HT-29 (cell line): ENCODE measurements around the gene CLRN1. TPM values are rescaled to one million over a fixed set of nuclear protein-coding genes. Genes with fewer than 3 reads are reported as not detected.

Experiments used
- DNase-seq: peaks from one replicate; pipeline ENCODE4 v3.0.0-alpha.2; 2015; ENCODE audit warnings: low spot score
- total RNA-seq: library from RNA; depleted of rRNA; stranded (reverse); fragments of >200 nt; shearing (Covaris generic); gene quantifications from 2 replicates; pipeline ENCODE4 v1.2.3, GENCODE V29; 2014

The CLRN1 gene
- total RNA-seq, 1 experiment from 2014 or later, result not detected

DNA sequence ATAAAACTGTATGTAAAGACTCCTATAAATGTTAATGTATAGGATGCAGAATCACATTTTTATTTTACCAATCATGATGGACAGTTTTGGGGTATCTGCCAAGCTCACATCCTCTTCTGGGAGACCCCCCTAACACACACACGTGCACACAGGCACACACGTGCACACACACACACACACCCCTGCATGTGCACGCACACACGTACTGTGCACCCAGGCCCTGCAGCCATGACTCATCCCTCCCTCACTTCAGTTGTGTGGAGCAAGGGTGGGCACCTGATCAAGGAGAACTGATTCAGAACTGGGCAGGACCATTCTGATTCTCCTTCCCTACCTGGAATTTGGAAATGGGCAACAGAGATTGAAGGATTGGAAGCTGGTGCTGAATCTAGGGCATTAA lies 51.3 kb downstream of the CLRN1 start:
- DNase-seq, result no peak

DNA sequence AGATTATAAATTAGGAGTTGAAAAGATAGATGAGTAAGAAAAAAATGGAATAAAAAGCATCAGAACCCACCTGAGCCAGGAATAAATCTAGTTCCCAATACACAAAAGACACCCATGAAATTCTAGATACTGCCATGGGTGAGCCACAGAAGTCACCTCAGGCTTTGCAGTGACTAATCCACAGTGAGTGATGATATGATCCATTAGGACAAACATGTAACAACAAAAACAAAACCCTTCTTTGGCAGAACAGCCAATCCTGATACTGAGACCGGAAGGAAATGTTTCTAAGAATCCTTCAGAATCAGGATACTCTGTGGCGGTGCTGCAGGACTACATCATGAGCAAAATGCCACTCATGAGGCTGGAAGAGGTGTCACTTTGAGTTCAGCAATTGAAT lies 52.3 kb downstream of the CLRN1 start:
- DNase-seq, result no peak

DNA sequence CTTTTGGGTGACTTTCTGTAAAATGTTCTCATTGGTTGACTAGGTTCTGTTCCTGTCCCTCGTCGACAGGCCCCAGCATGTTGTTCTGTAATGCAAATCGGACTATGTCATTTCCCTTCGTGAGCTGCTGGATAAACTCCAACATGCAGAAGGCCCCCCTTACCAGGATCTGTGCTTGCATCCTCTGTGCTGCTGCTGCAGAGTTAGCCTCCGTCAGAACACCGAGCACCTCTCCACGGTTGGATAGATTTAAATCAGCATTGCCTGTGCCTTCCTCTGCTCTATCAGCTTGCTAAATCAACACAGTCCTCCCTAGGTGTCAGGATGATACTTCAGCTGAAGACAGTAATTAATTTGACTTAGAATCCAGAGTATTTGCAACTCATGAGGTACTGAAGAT lies 54.6 kb downstream of the CLRN1 start:
- no peak for DNase-seq

DNA sequence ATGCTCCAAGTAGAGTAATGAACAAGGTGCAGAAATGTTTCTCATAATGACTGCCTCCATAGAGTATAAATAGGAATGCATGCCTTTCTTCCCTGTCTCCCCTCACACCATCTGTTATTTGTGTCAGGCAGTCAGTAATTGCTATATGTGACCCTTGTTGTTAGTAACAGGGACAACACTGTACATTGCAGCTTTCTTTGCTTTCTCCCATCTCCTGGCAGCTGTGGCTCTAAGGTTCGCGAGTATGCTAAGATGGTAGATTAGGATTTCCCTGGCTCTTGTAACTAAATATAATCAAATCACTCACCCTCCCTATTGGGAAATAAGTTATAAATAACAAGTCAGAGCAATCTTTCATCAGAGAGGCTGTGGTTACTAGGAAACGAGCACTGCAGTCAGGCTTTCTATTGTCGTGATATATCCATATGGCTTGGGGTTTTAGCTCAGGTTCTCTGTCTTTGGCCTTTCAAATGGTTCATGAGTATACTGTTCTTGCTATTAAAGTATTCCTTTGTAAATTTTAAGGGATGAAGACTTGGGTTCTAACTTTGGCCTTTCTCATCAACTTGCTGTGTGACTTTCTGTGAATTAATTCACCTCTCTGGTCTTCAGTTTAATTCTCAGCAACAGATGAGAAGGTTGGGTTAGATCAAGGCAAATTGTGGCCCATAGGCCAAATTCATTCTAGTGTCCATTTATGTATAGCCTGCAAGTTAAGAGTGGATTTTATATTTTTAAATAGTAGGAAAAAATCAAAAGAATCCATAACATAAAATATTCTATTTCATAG lies 59.2 kb downstream of the CLRN1 start:
- DNase-seq, result no peak

DNA sequence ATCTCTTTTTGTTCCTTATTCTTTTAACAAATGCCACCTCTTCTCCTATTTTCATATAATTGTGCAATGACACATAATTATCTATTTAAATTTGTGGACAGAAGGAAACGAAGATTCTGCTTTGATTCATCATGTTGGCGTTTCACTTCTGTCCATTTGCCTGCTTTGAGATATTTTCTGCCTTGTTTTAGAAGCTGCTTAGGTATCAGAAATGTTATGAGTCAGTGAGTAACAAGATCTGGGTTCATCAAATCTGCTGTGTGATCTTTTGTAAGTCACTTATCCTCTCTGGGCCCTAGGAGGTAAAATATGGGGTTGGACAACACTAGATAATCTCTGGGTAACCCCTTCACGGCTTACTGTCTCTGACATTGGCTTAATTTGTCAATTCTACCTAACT lies 60.0 kb downstream of the CLRN1 start:
- DNase-seq, result no peak

DNA sequence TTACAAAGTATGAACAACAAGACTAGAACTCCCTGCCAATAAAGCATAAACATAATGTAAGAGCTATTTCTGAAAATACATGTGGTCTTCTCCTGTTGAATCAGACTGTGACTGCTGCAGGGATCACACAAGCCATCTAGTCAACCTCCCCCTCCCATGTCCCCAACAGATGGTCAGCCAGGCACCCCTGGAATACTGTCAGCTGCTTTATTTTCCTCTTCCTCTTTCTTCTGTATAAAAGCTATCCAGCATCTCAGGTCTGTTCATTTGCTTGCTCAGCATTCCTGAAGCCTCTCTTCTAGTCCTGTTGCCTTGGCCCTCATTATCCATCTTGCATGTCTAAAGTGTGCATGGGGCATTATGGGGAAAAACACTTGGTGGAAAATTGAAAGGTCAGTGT lies 60.8 kb downstream of the CLRN1 start:
- DNase-seq, result no peak

DNA sequence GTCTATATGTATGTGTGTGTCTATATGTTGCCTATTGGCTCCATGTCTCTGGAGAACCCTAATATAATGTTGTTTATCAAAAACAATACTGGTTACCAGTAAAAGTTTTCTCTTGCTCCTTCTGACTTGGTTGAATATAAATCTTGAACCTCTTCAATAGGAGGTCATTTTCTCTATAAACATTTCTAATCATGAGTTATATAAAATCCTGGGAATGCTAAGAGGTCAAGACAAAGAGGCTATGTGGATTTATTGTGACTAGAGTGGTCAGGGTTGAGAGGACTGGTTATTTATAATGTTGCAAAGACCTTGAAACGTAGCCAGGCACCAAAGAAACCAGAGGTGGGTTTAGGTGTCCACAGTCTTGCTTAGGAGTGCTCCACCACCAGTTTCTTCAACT lies 66.1 kb downstream of the CLRN1 start:
- DNase-seq, result no peak

DNA sequence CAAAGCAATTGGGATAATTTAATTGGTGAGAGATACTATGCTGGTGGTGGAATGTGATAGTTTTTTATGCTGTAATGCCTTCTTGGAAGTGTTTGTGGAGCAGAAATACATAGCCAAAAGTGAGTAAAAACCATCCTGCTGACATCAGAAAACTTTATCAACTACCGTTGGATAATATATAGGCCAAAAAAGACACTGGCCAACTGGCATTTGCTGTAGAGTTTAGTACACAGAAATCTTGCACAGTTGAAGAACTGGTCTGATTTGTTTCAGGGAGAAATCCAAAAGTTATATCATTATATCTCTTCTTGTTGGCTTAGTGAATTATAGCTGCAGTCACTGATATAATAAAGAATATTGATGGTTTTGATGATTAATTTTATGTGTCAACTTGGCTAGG lies 66.8 kb downstream of the CLRN1 start:
- no peak for DNase-seq

DNA sequence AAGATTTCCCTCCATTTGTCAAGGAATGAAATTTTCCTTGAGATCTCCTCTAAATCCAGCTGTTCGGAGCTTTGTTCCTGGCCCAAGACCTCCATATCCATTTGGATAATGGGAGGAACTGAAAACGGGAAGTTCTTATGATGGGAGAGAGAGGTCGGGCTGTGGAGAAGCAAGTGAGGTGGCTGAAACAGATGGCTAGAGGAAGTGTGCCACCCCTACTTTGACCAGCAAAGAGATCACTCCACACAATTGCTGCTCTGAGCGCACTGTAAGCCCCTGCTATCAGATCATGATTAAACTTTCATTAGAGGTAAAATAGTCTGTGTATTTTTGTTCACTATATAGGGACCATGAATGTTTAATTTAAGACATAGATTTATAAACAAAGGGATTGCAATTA lies 67.2 kb downstream of the CLRN1 start, which contains the start of gene MINDY4B:
Gene MINDY4B, minus strand, starts transcription at position 101 of the 400 bp plus-strand sequence. Its CDS starts 0 bp downstream, at position 101.
- DNase-seq, result no peak

DNA sequence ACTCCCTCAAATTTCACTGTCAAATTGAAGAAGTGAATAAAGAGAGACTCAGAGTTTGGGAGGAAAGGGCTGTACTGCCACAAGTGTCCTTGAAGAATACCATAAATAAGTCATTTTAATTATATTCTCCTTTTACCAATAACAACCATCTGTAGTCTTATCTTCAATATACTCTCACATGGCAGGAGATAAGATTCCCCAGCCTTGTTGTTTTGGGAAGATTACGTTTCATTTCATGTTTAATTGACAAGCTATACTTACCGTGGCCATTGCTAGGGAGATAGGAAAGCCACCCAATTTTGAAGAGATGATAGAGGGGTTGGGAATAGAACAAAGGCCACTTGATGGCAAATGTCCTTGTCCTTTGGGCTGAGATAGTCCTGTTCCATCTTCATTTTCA lies 69.5 kb downstream of the CLRN1 start:
- DNase-seq, result no peak

DNA sequence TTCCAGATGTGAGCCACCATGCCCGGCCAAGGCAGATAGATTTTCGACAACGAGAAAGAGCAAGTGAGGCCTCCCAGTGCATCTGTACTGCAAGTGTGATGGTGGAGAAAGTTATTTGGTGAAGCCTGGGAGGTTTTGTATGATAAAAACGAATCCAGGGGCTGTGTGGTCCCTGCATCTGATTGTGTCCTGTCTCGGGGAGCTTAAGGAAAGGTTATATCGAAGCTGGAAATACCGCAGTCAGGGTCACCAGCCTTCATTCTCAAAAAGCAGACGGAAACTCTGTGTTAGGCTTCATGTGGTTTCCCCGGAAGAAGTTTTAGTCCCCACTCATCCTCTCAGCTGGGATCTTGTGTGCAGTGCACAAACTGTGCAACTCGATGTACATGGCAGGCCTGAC lies 70.7 kb downstream of the CLRN1 start:
- DNase-seq, result no peak

DNA sequence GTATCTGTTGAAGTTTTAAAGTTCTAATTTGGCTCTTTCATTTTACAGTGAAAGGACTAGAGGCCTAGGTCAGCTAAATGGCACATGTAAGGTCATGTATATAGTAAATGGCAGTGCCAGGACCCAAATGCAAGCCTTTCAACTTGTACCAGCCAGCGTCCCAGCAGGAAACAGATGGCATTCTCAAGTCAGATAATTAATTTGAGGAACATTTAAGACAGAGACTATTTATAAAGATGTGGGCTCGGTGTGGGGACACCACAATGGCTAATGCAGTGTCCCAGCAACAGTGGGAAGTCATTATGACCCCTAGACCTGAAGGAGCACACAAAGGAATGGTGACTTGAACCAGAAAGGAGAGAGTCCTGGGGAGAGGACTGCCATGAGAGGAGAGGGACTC lies 73.4 kb downstream of the CLRN1 start:
- no peak for DNase-seq

DNA sequence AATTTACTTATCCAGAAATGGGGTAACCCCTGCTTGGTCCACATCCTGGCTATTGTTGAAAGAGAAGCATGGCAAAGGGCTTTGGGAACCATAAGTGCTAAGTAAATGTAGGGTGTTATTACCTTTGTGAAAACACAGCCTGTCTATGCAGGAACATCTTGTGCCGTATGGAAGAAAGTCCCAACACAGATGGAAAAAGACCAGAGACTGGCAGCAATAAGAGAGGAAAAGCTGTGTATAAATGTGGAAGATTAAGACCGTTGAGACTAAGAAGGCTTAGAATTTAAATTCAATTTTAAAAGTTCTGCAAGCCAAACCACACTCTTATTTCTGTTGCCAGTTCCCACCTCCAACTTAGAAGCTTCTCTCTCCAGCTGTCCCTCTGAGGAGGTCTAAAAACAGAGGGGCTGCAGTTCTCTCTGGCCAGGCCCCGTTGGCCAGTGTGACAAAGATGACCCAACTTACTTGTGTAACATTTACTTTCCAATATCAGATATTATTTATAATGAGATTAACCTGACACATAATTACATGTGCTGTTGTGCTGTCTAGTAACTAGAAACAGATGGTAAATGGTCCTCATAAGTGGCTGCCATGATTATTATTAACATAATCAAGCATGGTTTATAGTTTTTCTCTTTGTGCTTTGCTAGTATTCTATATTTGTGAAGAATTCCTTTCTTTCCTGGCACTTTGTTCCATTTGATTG lies 74.3 kb downstream of the CLRN1 start:
- DNase-seq, result no peak

DNA sequence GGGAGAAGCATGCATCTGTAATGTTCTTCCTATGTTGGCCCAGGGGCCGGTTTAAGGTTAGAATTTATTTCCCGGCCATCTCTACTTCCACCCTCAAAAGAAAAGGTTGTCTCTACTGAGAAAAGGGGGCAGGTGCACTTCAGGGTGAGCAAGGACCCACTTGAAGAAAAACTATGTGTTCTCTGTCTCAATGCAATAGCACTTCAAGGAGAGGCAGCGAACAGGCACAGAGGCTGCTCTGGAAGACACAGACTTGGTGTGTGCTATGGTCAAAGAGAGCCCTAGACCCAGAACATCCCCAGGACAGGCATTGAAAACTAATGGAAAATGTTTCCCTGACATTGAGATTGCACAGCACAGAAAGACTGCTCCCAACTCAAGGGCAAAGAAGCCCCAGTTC lies 74.9 kb downstream of the CLRN1 start:
- no peak for DNase-seq

DNA sequence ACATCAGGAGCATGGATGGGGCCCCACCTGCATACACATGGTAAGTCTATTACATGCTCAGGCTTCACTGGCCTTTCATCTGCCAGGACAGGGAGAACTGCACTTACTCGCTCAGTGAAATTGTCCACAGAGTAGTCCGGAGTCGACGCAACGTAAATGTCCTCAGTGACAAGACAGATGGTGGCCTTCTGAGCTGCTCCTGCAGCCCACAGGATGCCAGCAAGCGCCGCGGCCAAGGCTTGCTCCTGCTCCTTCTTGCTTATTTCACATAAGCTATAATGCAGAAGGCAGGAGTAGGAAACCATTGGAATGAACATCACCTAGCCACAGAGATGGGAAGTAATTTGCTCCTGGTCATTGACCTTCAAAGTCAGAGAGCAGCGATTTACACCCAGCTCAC lies 81.7 kb downstream of the CLRN1 start:
- no peak for DNase-seq

DNA sequence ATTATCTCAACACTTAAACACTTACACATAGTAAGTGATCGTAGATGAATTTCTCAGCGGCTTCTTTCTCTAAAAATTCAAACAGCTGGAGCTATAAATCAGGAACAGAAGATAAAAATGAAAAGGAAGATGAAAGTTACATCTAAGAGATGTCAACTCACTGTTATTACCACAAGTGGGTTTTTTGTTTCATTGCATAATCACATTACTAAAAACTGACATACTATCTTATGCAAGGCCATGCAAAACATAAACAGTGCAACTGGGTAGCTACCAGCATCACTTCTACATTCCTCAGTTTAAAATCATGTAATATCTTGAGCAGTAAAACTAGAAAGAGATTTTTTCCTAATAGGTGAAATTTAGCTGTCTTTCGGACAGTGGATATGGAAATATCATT lies 82.2 kb downstream of the CLRN1 start:
- DNase-seq, result no peak

DNA sequence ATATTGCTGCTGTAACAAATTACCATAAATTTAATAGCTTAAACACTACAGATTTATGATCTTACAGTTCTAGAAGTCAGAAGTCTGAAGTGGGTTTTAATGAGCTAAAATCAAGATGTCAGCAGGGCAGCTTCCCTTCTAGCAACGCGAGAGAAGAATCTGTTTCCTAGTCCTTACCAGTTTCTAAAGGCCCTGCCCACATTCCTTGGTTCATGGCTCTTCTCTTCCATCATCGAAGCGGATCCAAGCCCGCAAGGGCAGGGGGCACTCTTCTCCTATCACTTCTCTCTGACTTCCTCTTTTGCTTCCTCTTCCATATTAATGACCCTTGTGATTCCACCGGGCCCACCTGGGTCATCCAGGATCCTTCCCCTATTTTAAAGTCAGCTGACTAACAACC lies 83.4 kb downstream of the CLRN1 start:
- no peak for DNase-seq

DNA sequence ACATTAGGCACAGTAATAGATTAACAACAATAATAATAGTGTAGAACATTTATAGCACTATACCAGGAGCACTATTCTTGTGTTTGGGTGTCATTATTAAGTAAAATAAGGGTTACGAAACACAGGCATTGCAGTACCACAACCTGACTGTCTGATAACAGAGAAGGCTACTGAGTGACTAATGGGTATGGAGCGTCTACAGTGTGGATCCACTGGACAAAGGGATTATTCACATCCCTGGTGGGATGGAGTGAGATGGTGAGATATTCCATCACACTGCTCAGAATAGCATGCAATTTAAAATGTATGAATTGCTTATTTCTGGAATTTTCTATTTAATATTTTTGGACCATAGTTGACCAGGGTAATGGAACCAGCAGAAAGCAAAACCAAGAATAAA lies 85.5 kb downstream of the CLRN1 start:
- no peak for DNase-seq

DNA sequence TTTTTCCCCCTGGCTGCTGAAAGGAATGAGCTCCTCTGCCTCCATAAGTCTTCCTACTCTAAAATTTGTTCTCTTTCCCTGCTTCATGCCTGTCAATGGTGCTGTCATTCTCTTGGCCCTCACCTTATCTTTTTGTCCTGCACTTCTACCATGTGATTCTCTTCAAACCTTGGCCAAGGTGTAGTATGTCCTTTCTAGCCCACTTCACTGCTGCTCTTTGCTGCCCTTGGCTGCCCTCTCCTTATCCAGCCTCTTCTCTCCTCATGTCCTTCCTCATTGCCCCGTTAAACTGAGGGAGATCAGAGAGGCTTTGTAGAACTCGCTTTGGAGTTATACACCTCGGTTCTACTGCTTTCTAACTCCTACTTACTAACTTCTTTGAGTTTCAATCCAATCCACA lies 87.0 kb downstream of the CLRN1 start:
- no peak for DNase-seq

DNA sequence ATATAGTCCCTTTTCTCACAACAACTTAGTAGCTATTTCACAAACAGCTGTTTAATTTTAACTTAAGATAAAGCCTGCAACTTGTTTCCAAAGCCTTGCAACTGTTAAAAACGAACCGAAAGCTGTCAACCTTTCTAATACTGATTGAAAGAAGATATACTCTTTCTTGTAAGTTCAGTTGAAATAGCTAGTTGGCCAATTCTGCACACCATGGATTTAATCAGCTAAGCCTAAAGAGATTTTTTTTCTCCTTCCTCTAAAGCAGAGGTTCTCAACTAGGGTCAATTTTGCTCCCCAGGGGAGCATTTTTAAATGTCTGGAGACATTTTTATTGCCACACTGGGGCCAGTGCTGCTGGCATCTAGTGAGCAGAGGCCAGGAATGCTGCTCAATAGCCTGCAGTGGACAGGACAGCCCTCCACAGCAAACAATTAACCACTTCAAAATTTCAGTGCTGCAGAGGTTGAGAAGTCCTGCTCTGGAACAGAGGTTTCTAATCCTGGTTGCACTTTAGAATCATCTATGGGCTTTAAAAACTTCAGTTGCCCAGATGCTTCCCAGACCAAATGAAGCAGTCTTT lies 93.4 kb downstream of the CLRN1 start:
- DNase-seq, result no peak

DNA sequence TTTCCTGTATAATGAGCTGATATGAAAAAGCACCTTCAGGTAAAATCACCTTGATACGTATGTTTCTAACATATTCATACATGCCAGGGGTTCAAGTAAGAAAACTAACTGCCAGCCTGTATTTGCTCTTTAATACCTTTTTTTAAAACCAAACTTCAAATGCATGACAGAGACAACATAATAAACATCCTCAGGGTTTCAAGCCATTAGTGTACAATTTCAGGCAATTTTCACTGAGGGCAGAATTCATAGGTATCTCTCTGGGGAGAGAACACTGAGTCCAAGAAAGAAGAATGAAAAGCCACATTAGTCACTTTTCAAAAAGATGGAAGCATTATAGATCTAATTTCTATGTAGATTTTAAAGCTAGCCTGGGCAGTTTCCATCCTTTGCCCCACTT lies 94.2 kb downstream of the CLRN1 start:
- no peak for DNase-seq

DNA sequence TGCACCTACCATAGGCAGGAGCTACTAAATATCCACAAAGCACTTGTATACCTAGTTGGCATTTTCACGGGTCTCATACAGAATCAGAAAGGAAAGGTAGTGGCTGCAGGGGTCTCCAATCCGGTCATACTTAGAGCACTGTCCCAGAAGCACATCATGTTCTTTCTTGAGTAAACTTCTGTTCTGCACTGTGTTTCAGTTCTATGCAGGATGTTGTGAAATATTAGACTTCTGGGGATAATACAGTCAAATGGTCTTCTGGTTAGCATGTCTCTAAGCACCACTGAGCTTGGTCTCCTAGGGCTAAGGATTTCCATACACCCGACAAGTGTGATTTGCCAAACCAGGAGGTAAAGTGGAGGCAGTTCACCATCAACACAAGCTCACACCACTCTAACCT lies 95.2 kb downstream of the CLRN1 start:
- no peak for DNase-seq
